RWPE2 (cell line): ENCODE results near the gene IGFL1.
"Not testable (repeated sequence)": the region's sequence is repeated elsewhere in the genome, so short reads cannot be mapped to it uniquely, and the experiment has no call there.

Source experiments
- ATAC-seq: fragments of 200-7000 bp; cut with Tn5 transposase; 3 replicates; pipeline ENCODE4 v1.9.1; 2021; ENCODE audit warnings: low read depth
- DNase-seq: peaks from one replicate; pipeline ENCODE4 v3.0.0-alpha.2; 2020; ENCODE audit warnings: low spot score
- H3K27ac ChIP-seq: fragments of 450-650 bp; 2 replicates; pipeline ENCODE4 v1.5.1; 2017; ENCODE audit warnings: mild to moderate bottlenecking; ENCODE audit not compliant: poor library complexity, severe bottlenecking
- H3K27me3 ChIP-seq: fragments of 250-450 bp; sonication (Bioruptor Pico); 2 replicates; pipeline ENCODE4 v1.5.1; 2021; ENCODE audit warnings: mild to moderate bottlenecking, moderate library complexity; ENCODE audit not compliant: insufficient read depth, poor library complexity, severe bottlenecking
- H3K36me3 ChIP-seq: fragments of 250-450 bp; sonication (Bioruptor Pico); 2 replicates; pipeline ENCODE4 v1.5.1; 2020; ENCODE audit warnings: low read depth, mild to moderate bottlenecking, moderate library complexity
- H3K4me1 ChIP-seq: fragments of 250-450 bp; sonication (Bioruptor Pico); 2 replicates; pipeline ENCODE4 v1.5.1; 2021; ENCODE audit warnings: mild to moderate bottlenecking, moderate library complexity; ENCODE audit not compliant: insufficient read depth, poor library complexity, severe bottlenecking
- H3K4me3 ChIP-seq: fragments of 250-450 bp; sonication (Bioruptor Pico); 2 replicates; pipeline ENCODE4 v1.5.1; 2021; ENCODE audit warnings: mild to moderate bottlenecking, moderate library complexity; ENCODE audit not compliant: severe bottlenecking
- H3K9me3 ChIP-seq: fragments of 250-450 bp; sonication (Bioruptor Pico); 2 replicates; pipeline ENCODE4 v1.5.1; 2021; ENCODE audit warnings: mild to moderate bottlenecking, moderate library complexity; ENCODE audit not compliant: severe bottlenecking
- TF ChIP-seq, protein P1 (sequence below): fragments of 450-650 bp; IDR thresholded peaks from one replicate; pipeline ENCODE4 v1.5.1; 2017; ENCODE audit warnings: mild to moderate bottlenecking, moderate library complexity; ENCODE audit not compliant: poor library complexity, severe bottlenecking

The IGFL1 gene

DNA sequence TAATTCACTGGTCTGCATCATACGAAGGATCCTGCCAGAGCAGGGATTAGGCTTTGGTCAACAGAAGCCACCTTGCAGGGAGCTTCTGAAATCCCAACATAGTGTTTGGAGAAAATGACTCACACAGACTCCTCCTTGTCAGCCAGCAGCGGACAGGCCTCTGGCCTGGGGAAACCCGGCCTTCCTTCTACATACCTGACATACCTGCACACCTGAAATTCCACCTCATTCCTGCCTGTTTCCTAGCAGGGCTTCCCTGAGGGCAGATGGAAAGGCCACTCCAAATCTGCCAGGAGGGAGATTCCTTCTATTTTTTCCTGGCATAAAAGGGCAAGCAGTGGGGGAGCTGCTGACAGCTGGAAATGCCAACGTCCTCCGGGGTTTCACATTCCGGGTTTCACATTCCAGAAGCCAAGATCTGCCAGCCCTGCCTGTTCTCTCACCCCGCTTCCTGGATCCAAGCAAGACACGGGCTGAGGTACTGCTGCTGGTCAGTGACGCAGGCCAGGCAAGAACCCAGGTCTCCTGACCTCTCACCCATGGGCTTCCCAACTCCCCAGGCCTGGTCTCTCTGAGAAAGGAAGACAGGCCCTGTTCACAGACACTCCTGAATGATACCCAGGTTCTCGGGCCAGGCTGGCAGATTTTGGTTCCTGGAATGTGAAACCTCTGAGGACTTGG lies 18.2 kb upstream of the IGFL1 start:
- H3K4me3 ChIP-seq = no peak overlapping the region
- no peaks in the 10 kb centered on the region for H3K9me3 ChIP-seq
- TF ChIP-seq, protein P1, sequence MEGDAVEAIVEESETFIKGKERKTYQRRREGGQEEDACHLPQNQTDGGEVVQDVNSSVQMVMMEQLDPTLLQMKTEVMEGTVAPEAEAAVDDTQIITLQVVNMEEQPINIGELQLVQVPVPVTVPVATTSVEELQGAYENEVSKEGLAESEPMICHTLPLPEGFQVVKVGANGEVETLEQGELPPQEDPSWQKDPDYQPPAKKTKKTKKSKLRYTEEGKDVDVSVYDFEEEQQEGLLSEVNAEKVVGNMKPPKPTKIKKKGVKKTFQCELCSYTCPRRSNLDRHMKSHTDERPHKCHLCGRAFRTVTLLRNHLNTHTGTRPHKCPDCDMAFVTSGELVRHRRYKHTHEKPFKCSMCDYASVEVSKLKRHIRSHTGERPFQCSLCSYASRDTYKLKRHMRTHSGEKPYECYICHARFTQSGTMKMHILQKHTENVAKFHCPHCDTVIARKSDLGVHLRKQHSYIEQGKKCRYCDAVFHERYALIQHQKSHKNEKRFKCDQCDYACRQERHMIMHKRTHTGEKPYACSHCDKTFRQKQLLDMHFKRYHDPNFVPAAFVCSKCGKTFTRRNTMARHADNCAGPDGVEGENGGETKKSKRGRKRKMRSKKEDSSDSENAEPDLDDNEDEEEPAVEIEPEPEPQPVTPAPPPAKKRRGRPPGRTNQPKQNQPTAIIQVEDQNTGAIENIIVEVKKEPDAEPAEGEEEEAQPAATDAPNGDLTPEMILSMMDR = no peak
- DNase-seq = peak; percentile 94
- H3K36me3 ChIP-seq = no peaks in the 10 kb centered on the region
- peaks cover 40% of the 10 kb centered on the region for H3K4me1 ChIP-seq
- peak; percentile 87 for ATAC-seq
- peak overlapping the region; percentile 93 for H3K27ac ChIP-seq
- H3K27me3 ChIP-seq = no peaks in the 10 kb centered on the region

DNA sequence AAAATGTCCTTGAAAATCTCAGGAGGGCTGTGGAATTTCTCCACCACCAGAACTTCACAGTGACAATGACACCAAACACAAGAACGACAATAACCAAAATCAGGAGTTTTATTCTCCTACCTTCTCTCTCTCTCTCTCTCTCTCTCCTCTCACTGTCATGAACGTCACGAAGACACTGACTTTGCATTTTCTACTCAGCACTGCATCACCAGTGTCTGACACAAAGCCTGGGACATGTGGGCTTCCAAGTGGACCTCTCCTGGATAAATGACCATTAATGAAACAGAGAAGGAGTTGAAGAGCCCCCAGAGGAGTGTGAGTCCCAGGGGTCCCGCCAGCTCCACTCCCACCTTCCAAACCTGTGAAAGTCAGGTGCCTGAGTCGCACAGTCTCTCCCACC lies 16.9 kb upstream of the IGFL1 start:
- ATAC-seq, H3K36me3 ChIP-seq, H3K9me3 ChIP-seq, H3K4me3 ChIP-seq, DNase-seq, H3K27me3 ChIP-seq: not testable (repeated sequence)
- Histone ChIP-seq H3K27ac (peak overlapping the region; percentile 93), H3K4me1 (peaks cover 34% of the 10 kb centered on the region)

DNA sequence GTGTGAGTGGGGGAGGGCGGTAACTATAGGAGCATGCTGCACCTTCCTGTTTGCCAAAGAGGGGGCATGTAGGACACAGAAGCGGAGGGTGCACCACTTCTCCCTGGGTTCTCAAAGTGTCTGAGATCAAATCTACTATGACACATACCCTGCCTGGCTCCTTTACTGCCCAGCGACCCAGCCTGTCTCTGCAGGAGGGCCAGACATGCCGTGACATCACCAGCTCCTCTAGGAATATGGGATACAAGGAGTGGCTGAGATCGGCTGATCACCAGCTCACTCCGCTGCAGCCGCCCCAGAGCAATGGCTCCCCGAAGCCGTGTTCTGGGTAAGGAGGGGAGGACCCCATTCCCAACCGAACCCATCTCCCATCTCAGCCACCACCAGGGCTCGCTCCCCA lies 16.4 kb upstream of the IGFL1 start:
- no peak for ATAC-seq
- H3K36me3 ChIP-seq = no peaks in the 10 kb centered on the region
- peak overlapping the region; percentile 93 for H3K27ac ChIP-seq
- no peak overlapping the region for H3K4me3 ChIP-seq
- H3K27me3 ChIP-seq = no peaks in the 10 kb centered on the region
- TF ChIP-seq, protein P1 = no peak
- H3K4me1 ChIP-seq = peaks cover 34% of the 10 kb centered on the region
- no peak for DNase-seq
- H3K9me3 ChIP-seq = no peaks in the 10 kb centered on the region

DNA sequence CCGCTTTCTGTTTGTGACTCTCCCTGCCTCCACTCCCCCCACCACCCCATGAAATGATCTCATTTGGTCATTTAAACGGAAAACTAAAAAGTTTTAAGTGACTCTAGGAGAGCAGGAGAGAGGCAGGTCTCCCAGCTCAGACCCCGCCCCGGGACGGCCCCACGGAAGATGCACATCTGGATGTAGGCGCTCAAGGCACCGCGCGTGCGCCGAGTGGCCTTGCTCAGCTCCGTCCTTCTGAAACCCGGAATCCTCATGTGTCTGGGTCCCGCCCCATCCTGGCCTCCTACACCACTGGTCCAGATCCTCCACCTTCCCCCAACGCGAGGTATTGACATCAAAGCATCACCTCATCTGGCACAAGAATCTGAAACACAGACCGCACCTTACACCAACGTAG lies 15.7 kb upstream of the IGFL1 start:
- no peak for ATAC-seq
- TF ChIP-seq, protein P1 = no peak
- no peaks in the 10 kb centered on the region for H3K27me3 ChIP-seq

DNA sequence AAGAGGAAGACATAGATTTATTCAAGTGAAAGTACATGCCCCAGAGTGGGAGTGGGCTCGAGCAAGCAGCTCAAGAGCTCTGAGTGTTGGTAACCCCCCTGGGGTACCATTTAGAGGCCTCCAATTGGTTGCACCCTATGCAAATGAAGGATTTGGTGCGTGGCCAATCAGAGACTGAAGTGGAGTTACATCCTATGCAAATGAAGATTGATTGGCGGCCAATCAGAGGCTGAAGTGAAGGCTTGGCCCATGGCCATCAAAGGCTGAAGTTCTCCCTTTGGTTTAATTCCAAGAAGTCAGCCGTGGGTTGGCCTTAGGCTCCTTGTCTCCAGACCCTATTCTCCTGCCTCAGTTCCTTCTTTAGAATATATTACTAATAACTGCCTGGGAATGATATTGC lies 12.9 kb upstream of the IGFL1 start:
- TF ChIP-seq, protein P1 = no peak
- Histone ChIP-seq H3K9me3 (no peaks in the 10 kb centered on the region), H3K36me3 (no peaks in the 10 kb centered on the region), H3K4me1 (peaks cover 11% of the 10 kb centered on the region), H3K27ac (no peak overlapping the region), H3K4me3 (no peak overlapping the region), H3K27me3 (no peaks in the 10 kb centered on the region)
- DNase-seq (no peak), ATAC-seq (no peak)

More for the DNA sequence above, 15.7 kb upstream of the IGFL1 start:
- H3K9me3 ChIP-seq = no peaks in the 10 kb centered on the region
- H3K27ac ChIP-seq = no peak overlapping the region
- no peak overlapping the region for H3K4me3 ChIP-seq
- DNase-seq = no peak
- H3K4me1 ChIP-seq = peaks cover 30% of the 10 kb centered on the region
- no peaks in the 10 kb centered on the region for H3K36me3 ChIP-seq
